LNCAP (cell line): ENCODE results near the gene PRDM10.

Source experiments
- CTCF ChIP-seq: fragments of 450-650 bp; IDR thresholded peaks from 2 replicates; pipeline ENCODE4 v1.5.1; 2017; ENCODE audit warnings: mild to moderate bottlenecking

The PRDM10 gene

GRCh38 chr11:129935723-129936122 lies 66.9 kb downstream of the PRDM10 start:
- TF ChIP-seq CTCF = no peak

- no peak for TF ChIP-seq CTCF
Observed at GRCh38 chr11:129933891-129934290, 68.7 kb downstream of the PRDM10 start.

- TF ChIP-seq CTCF = no peak
Observed at GRCh38 chr11:129933262-129933661, 69.4 kb downstream of the PRDM10 start.

GRCh38 chr11:129932381-129933067 lies 70.1 kb downstream of the PRDM10 start:
- no peak for TF ChIP-seq CTCF

GRCh38 chr11:129930743-129931142 lies 71.9 kb downstream of the PRDM10 start:
- no peak for TF ChIP-seq CTCF

GRCh38 chr11:129930296-129930695 lies 72.3 kb downstream of the PRDM10 start:
- no peak for TF ChIP-seq CTCF

GRCh38 chr11:129929721-129930120 lies 72.9 kb downstream of the PRDM10 start:
- TF ChIP-seq CTCF = no peak
